ENCODE measurements around the gene COG5.

The COG5 gene

DNA sequence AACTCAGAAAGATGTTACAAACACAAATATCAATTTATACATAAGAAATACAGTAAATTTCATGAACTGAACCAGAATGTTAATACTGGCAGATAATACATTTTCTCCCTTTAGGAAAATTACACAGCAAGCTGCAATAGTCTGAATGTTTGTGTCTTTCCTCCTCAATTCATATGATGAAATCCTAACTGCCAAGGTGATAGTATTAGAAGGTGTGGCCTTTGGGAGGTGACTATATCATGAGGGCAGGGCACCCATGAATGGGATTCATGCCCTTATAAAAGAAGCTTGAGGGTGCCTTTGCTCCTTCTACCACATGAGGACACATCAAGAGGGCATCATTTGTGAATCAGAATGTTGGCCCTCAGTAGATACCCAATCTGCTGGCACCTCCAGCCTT lies 158.2 kb downstream of the COG5 start:
- no peaks in the 10 kb centered on the region for H3K9me3 ChIP-seq (ENCODE audit: control insufficient read depth in 1 of 2, low read length in 2 of 2)
- no peaks in the 10 kb centered on the region for H3K27me3 ChIP-seq (ENCODE audit: control insufficient read depth in 1 of 2, insufficient read depth in 2 of 2, low read length in 2 of 2)
- H3K36me3 ChIP-seq (ENCODE audit: control insufficient read depth in 1 of 2, insufficient read depth in 2 of 2, low read length in 2 of 2) = peaks cover 0 to 4% of the 10 kb centered on the region in 2 donors
- H3K4me3 ChIP-seq (ENCODE audit: low read depth in 1 of 2, low read length in 2 of 2) = no peak overlapping the region
- no peak overlapping the region for H3K27ac ChIP-seq (ENCODE audit: low read depth, low read length)
- H3K4me1 ChIP-seq (ENCODE audit: control insufficient read depth in 1 of 2, insufficient read depth in 2 of 2, low read length in 2 of 2) = no peaks in the 10 kb centered on the region
- H3K9ac ChIP-seq (ENCODE audit: low read depth in 1 of 2, low read length in 2 of 2) = no peak overlapping the region

DNA sequence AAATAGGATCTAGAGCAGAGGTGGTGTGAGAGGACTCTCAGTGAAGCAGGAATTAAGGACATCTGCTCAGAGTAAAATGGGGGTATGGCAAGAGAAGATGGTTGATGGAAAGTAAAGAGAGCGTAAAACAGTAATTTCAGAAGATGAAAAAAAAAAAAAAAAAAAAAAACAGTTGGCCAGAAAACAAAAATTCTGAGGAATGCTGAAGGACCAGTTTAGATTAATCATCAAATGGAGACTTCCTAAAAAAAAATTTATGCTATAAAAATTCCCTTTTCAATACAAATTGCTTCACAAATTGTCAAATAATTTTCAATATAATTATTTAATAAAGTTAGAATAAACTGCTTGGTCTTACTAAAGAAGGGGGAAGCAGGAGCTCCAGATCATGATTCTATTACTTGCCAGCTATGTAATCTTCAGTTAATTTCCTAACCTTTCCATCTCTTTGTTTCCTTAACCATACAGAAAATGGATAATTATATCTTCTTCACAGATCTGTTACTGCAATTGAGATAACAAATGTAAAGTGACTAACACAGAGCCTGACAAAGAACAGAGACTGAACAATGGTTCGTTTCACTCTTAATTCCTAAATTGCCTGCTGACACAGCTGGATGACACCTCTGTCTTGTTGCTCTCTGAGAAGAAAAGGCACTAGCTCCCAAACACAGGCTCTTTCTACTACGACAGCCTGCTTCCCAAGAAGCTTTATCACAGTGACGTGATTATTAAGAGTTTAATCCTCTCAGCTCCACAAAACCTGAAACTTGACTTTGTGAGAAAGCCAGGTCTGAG lies 158.8 kb downstream of the COG5 start:
- H3K9me3 ChIP-seq (ENCODE audit: control insufficient read depth in 1 of 2, low read length in 2 of 2) = no peaks in the 10 kb centered on the region
- no peaks in the 10 kb centered on the region for H3K4me1 ChIP-seq (ENCODE audit: control insufficient read depth in 1 of 2, insufficient read depth in 2 of 2, low read length in 2 of 2)
- no peak overlapping the region for H3K27ac ChIP-seq (ENCODE audit: low read depth, low read length)
- no peak overlapping the region for H3K4me3 ChIP-seq (ENCODE audit: low read depth in 1 of 2, low read length in 2 of 2)
- H3K9ac ChIP-seq (ENCODE audit: low read depth in 1 of 2, low read length in 2 of 2) = no peak overlapping the region
- no peaks in the 10 kb centered on the region for H3K27me3 ChIP-seq (ENCODE audit: control insufficient read depth in 1 of 2, insufficient read depth in 2 of 2, low read length in 2 of 2)
- peaks cover 0 to 3% of the 10 kb centered on the region in 2 donors for H3K36me3 ChIP-seq (ENCODE audit: control insufficient read depth in 1 of 2, insufficient read depth in 2 of 2, low read length in 2 of 2)

DNA sequence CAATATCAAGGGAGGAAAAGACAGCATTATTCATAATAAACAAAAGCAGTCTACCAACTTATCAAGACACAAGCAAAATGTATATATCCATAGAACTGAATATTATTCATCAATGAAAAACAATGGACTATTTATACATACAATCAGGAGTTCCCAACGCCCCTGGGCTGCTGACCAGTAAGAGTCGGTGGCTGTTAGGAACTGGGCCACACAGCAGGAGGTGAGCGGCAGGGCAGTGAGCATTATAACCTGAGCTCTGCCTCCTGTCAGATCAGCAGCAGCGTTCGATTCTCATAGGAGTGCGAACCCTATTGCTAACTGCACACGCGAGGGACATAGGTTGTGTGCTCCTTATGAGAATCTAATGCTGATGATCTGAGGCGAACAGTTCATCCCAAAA lies 165.6 kb downstream of the COG5 start:
- Histone ChIP-seq H3K27ac (ENCODE audit: low read depth, low read length) (no peak overlapping the region), H3K36me3 (ENCODE audit: control insufficient read depth in 1 of 2, insufficient read depth in 2 of 2, low read length in 2 of 2) (no peaks in the 10 kb centered on the region), H3K4me1 (ENCODE audit: control insufficient read depth in 1 of 2, insufficient read depth in 2 of 2, low read length in 2 of 2) (no peaks in the 10 kb centered on the region), H3K27me3 (ENCODE audit: control insufficient read depth in 1 of 2, insufficient read depth in 2 of 2, low read length in 2 of 2) (no peaks in the 10 kb centered on the region), H3K9ac (ENCODE audit: low read depth in 1 of 2, low read length in 2 of 2) (no peak overlapping the region), H3K4me3 (ENCODE audit: low read depth in 1 of 2, low read length in 2 of 2) (no peak overlapping the region), H3K9me3 (ENCODE audit: control insufficient read depth in 1 of 2, low read length in 2 of 2) (no peaks in the 10 kb centered on the region)

DNA sequence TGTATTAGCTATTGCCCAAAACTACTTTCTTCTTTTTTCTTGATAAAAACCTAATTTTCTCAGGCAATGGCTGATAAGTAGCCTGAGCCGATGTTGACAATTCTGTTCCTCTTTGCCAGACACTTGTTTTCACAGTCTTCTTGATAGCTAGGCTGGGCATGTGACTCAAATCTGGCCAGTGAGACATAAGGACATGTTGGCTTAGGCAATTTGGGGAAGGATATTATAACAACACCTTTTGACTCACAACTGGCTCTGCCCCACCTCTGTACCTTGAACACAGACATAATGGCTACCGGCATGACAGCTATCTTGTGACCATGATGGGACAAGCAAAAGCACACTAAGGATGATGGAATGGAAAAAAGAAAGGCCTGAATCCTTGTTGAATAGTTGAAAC lies 166.7 kb downstream of the COG5 start:
- no peak overlapping the region for H3K4me3 ChIP-seq (ENCODE audit: low read depth in 1 of 2, low read length in 2 of 2)
- H3K27ac ChIP-seq (ENCODE audit: low read depth, low read length) = no peak overlapping the region
- H3K36me3 ChIP-seq (ENCODE audit: control insufficient read depth in 1 of 2, insufficient read depth in 2 of 2, low read length in 2 of 2) = no peaks in the 10 kb centered on the region
- H3K4me1 ChIP-seq (ENCODE audit: control insufficient read depth in 1 of 2, insufficient read depth in 2 of 2, low read length in 2 of 2) = no peaks in the 10 kb centered on the region
- H3K9me3 ChIP-seq (ENCODE audit: control insufficient read depth in 1 of 2, low read length in 2 of 2) = no peaks in the 10 kb centered on the region
- no peak overlapping the region for H3K9ac ChIP-seq (ENCODE audit: low read depth in 1 of 2, low read length in 2 of 2)
- H3K27me3 ChIP-seq (ENCODE audit: control insufficient read depth in 1 of 2, insufficient read depth in 2 of 2, low read length in 2 of 2) = no peaks in the 10 kb centered on the region

DNA sequence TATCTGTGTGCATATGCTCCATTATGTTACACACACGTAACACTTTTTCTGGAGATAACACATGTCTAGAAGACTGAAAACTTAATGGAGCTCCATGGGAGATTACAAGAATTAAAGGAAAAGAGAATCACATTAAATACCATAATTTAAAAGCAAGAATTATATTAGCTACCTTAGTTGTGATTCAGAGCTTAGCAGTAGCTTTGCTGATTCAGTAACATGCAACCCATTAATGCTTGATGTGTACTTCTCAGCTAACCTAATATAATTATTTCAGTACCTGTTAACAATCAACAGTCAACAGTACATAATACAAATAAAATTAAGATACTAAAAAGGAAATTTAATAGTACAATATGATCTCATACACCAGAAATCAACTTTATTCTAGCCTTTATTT lies 167.6 kb downstream of the COG5 start:
- H3K9ac ChIP-seq (ENCODE audit: low read depth in 1 of 2, low read length in 2 of 2) = no peak overlapping the region
- H3K27ac ChIP-seq (ENCODE audit: low read depth, low read length) = no peak overlapping the region
- H3K36me3 ChIP-seq (ENCODE audit: control insufficient read depth in 1 of 2, insufficient read depth in 2 of 2, low read length in 2 of 2) = no peaks in the 10 kb centered on the region
- no peaks in the 10 kb centered on the region for H3K27me3 ChIP-seq (ENCODE audit: control insufficient read depth in 1 of 2, insufficient read depth in 2 of 2, low read length in 2 of 2)
- no peak overlapping the region for H3K4me3 ChIP-seq (ENCODE audit: low read depth in 1 of 2, low read length in 2 of 2)
- no peaks in the 10 kb centered on the region for H3K9me3 ChIP-seq (ENCODE audit: control insufficient read depth in 1 of 2, low read length in 2 of 2)
- no peaks in the 10 kb centered on the region for H3K4me1 ChIP-seq (ENCODE audit: control insufficient read depth in 1 of 2, insufficient read depth in 2 of 2, low read length in 2 of 2)

DNA sequence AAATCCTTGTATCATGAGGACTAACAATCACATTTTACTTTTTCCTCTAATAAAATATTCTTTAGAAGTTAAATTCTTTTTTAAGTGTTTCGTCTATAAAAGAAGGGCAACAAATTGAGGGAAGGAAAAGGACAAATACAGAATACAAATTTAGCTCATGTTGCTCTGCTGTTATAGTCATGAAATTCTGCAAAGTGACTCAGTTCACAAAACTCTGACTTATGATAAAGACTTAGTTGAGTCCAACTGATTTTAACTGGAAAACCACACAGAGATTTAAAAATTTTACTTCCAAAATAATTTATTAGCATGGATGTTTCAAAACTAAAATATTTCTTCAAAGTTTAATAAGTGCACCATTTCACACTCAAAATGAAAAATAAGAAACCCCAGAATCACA lies 168.9 kb downstream of the COG5 start:
- H3K27ac ChIP-seq (ENCODE audit: low read depth, low read length) = no peak overlapping the region
- no peaks in the 10 kb centered on the region for H3K9me3 ChIP-seq (ENCODE audit: control insufficient read depth in 1 of 2, low read length in 2 of 2)
- H3K27me3 ChIP-seq (ENCODE audit: control insufficient read depth in 1 of 2, insufficient read depth in 2 of 2, low read length in 2 of 2) = no peaks in the 10 kb centered on the region
- no peaks in the 10 kb centered on the region for H3K36me3 ChIP-seq (ENCODE audit: control insufficient read depth in 1 of 2, insufficient read depth in 2 of 2, low read length in 2 of 2)
- no peak overlapping the region for H3K9ac ChIP-seq (ENCODE audit: low read depth in 1 of 2, low read length in 2 of 2)
- H3K4me1 ChIP-seq (ENCODE audit: control insufficient read depth in 1 of 2, insufficient read depth in 2 of 2, low read length in 2 of 2) = no peaks in the 10 kb centered on the region
- H3K4me3 ChIP-seq (ENCODE audit: low read depth in 1 of 2, low read length in 2 of 2) = no peak overlapping the region

DNA sequence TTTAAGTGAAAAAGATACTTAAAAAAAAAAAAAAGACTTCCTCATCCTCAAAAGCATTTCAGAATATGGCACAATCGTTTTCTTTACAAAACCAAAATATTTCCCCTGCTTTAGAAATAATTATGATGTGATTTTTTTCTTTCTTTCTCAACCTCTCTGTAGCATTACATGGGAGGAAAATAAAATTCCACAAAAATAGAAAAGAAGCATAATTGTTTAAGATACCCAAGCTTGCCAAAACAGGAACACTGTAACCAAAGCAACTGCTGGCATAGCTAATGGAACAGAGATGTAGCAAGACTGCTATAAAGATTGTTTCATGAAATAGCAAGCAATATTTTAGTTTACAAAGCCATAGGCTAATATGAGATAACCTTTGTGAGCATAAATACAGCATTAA lies 169.4 kb downstream of the COG5 start:
- no peaks in the 10 kb centered on the region for H3K27me3 ChIP-seq (ENCODE audit: control insufficient read depth in 1 of 2, insufficient read depth in 2 of 2, low read length in 2 of 2)
- no peak overlapping the region for H3K27ac ChIP-seq (ENCODE audit: low read depth, low read length)
- H3K36me3 ChIP-seq (ENCODE audit: control insufficient read depth in 1 of 2, insufficient read depth in 2 of 2, low read length in 2 of 2) = no peaks in the 10 kb centered on the region
- no peaks in the 10 kb centered on the region for H3K4me1 ChIP-seq (ENCODE audit: control insufficient read depth in 1 of 2, insufficient read depth in 2 of 2, low read length in 2 of 2)
- H3K4me3 ChIP-seq (ENCODE audit: low read depth in 1 of 2, low read length in 2 of 2) = no peak overlapping the region
- no peaks in the 10 kb centered on the region for H3K9me3 ChIP-seq (ENCODE audit: control insufficient read depth in 1 of 2, low read length in 2 of 2)
- no peak overlapping the region for H3K9ac ChIP-seq (ENCODE audit: low read depth in 1 of 2, low read length in 2 of 2)

DNA sequence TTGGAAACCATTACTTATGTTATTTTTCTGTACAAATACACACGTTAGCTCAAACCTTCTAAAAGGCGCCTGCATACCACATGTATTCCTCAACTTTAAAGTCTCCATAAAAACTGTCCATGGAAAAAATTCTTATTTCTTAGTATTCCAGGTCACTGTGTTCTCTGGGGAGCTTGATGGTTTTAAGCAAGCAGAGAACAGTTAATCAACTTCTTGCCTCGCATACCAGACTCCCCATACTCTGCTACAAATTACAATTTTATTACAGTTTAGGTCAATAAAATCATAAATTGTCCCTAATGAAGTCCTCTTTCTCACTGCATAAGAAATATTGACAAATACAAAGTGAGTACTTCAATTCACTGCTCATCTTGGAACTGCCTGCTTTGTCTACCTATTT lies 170.9 kb downstream of the COG5 start:
- Histone ChIP-seq H3K27ac (ENCODE audit: low read depth, low read length) (no peak overlapping the region), H3K9me3 (ENCODE audit: control insufficient read depth in 1 of 2, low read length in 2 of 2) (no peaks in the 10 kb centered on the region), H3K36me3 (ENCODE audit: control insufficient read depth in 1 of 2, insufficient read depth in 2 of 2, low read length in 2 of 2) (no peaks in the 10 kb centered on the region), H3K4me3 (ENCODE audit: low read depth in 1 of 2, low read length in 2 of 2) (no peak overlapping the region), H3K4me1 (ENCODE audit: control insufficient read depth in 1 of 2, insufficient read depth in 2 of 2, low read length in 2 of 2) (no peaks in the 10 kb centered on the region), H3K27me3 (ENCODE audit: control insufficient read depth in 1 of 2, insufficient read depth in 2 of 2, low read length in 2 of 2) (no peaks in the 10 kb centered on the region), H3K9ac (ENCODE audit: low read depth in 1 of 2, low read length in 2 of 2) (no peak overlapping the region)

DNA sequence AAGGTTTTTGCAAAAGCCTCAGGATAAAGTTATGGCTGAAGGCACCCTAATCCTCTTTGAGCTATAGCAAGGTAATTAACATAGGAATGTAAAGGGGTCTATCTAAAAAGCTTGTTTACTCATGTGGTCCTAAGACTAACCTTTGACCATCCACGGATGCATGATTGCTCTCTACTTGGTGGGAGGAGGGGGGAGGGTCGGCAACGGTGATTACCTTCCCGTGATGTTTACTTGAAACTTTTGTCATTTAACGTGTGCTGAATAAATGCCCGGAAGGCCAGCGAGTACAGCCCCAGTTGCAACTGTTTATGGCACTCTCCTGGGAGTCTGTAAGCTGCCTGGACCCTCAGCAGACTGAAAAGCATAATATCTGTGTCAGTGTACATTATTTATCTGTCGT lies 172.8 kb downstream of the COG5 start:
- H3K9me3 ChIP-seq (ENCODE audit: control insufficient read depth in 1 of 2, low read length in 2 of 2) = no peaks in the 10 kb centered on the region
- no peak overlapping the region for H3K4me3 ChIP-seq (ENCODE audit: low read depth in 1 of 2, low read length in 2 of 2)
- no peaks in the 10 kb centered on the region for H3K4me1 ChIP-seq (ENCODE audit: control insufficient read depth in 1 of 2, insufficient read depth in 2 of 2, low read length in 2 of 2)
- H3K9ac ChIP-seq (ENCODE audit: low read depth in 1 of 2, low read length in 2 of 2) = no peak overlapping the region
- H3K27me3 ChIP-seq (ENCODE audit: control insufficient read depth in 1 of 2, insufficient read depth in 2 of 2, low read length in 2 of 2) = no peaks in the 10 kb centered on the region
- no peaks in the 10 kb centered on the region for H3K36me3 ChIP-seq (ENCODE audit: control insufficient read depth in 1 of 2, insufficient read depth in 2 of 2, low read length in 2 of 2)
- H3K27ac ChIP-seq (ENCODE audit: low read depth, low read length) = no peak overlapping the region

DNA sequence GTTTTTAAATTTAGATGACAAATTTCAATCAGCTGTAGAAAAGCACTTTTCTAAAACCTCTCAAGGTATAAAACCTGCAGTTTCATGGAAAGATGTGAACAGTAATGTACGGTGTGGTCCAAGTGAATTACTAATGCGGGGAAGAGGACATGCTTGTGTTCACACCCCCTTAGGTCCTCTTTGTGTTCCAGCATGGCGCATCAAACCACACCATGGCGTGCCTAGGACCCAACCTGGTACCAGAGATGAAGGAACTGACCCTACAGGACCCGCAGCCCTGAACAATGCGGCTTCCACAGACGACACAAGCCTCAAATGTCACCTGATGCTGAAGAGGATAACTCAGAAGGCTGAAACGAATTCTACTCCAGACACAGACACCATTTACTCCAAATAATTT lies 175.1 kb downstream of the COG5 start:
- H3K9ac ChIP-seq (ENCODE audit: low read depth in 1 of 2, low read length in 2 of 2) = no peak overlapping the region
- H3K9me3 ChIP-seq (ENCODE audit: control insufficient read depth in 1 of 2, low read length in 2 of 2) = no peaks in the 10 kb centered on the region
- no peak overlapping the region for H3K4me3 ChIP-seq (ENCODE audit: low read depth in 1 of 2, low read length in 2 of 2)
- H3K36me3 ChIP-seq (ENCODE audit: control insufficient read depth in 1 of 2, insufficient read depth in 2 of 2, low read length in 2 of 2) = no peaks in the 10 kb centered on the region
- no peaks in the 10 kb centered on the region for H3K4me1 ChIP-seq (ENCODE audit: control insufficient read depth in 1 of 2, insufficient read depth in 2 of 2, low read length in 2 of 2)
- H3K27me3 ChIP-seq (ENCODE audit: control insufficient read depth in 1 of 2, insufficient read depth in 2 of 2, low read length in 2 of 2) = no peaks in the 10 kb centered on the region
- no peak overlapping the region for H3K27ac ChIP-seq (ENCODE audit: low read depth, low read length)

Measured in duodenal mucosa (tissue), 2 donors.